SW 1271 (cell line): ENCODE measurements around the gene SPON2.

Experiments used
- DNase-seq, 2 experiments: peaks; one replicate each; lab custom pipeline; 2025; lab: John Stamatoyannopoulos, UW

SPON2 gene

GRCh38 chr4:1208970-1209704 lies 36.8 kb upstream of the SPON2 start:
- no peak for DNase-seq

GRCh38 chr4:1208266-1208961 lies 36.0 kb upstream of the SPON2 start:
- DNase-seq = no peak

DNA sequence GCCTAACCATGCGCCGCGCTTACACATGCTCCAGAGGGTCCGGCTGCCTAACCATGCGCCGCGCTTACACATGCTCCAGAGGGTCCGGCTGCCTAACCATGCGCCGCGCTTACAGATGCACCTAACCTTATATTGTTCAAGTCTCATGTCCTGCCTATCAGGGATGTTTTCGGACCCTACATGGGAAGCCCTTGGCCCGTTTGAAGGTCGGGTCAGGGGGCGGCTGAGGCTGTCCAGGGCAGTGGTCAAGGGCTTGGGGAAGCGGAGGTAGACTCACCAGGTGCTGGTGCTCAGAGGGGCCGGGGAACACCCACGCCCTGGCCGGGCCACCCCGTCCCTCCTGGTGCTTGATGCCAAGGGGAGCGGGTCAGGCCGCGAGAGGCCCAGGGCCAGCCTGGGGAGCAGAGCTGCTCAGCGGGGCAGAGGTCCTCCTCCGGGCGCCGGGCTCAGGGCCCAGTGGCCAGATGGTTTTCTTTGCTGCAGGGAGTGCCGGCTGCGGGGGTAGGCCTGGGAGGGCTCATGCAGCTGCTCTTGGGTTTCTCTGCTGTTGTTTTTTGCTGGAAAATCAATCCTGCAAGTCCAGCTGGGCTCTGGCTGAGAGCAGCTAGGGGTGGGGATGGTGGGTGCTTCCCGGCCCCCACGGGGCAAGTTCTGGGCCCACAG lies 35.4 kb upstream of the SPON2 start:
- DNase-seq = no peak

DNA sequence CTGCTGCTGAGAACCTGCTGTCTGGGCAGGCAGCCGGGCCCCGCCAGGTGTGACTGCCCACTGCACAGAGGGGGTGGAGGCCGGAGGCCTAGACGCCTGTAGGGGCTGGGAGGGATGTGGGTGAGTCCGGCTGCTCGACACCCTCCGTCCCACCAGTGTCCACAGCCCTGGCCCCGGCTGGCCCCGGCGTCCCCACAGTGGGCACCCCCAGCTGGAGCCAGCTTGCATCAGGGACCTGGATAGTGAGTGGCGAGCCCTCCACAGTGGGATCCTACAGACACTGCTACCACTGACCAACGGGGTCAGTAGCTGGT lies 34.7 kb upstream of the SPON2 start:
- no peak for DNase-seq

- DNase-seq = no peak
Measured at GRCh38 chr4:1206299-1207156, 34.1 kb upstream of the SPON2 start.

DNA sequence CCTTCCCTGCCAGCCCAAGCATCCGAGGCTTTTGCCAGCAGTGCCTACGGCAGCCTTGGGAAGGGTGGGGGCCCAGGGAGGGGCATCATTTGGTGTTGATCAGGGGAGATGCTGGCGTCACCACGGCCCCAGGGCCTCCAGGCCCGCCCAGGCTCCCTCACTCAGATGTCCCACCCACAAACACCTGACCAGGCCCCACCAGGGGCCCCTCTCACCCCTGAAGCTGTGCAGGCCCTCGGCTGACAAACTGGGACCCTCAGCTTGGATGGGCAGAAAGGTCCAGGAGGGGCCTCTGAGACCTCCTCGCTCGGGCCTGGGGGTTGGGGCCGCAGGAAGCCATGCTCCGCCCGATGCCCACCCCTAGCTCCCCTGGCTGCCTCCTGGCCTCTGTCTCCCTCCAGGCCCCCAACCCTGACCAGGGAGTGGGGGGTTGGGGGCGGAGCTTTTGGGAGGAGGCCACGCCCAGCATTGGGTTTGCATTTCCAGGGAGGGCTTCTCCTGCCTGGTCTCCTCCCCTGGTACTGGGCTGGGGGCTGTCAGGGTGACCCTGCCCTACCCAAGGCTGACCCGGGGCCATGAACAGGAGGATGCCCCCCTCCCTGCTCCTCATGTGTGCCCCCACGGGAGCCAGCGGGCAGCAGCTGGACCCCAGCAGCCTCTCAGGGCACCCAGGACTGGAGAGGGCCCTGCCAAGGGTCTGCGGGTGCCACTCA lies 33.4 kb upstream of the SPON2 start:
- DNase-seq = no peak

GRCh38 chr4:1204828-1205585 lies 32.6 kb upstream of the SPON2 start:
- no peak for DNase-seq

GRCh38 chr4:1204286-1204827 lies 32.0 kb upstream of the SPON2 start:
- no peak for DNase-seq

GRCh38 chr4:1203026-1203616 lies 30.7 kb upstream of the SPON2 start:
- no peak for DNase-seq

GRCh38 chr4:1202526-1203011 lies 30.2 kb upstream of the SPON2 start:
- no peak for DNase-seq

GRCh38 chr4:1201851-1202525 lies 29.6 kb upstream of the SPON2 start:
- no peak for DNase-seq

DNA sequence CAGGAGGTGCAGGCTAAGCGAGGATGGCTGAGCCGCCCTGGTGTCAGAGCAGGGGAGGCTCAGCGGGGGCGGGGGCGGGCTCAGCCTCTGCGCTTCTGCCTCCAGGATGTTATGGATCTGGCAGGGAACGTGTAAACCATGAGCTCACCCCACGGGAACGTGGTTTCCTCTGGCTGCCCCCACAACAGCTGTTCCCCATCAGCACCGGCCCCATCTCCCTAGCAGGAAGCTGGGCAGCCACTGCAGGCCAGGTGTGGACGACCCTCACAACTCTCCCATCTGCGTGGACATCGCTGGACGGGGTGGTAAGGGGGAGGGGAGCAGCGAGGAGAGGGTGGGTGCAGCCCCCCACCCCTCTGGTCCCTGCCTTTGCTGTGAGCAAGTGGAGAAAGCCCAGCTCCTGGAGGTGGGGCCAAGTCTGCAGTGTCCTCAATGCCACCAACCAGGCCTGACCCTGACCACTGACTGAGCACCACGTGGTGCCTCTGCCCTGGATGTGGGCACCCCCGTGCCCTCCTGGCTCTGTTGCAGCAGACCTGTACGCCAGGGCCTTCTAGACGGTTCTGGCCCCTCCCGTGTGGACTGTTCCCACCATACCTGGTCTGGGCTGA lies 28.1 kb upstream of the SPON2 start:
- no peak for DNase-seq

- no peak for DNase-seq
Measured at GRCh38 chr4:1199556-1200331, 27.4 kb upstream of the SPON2 start.

GRCh38 chr4:1198098-1198844 lies 25.9 kb upstream of the SPON2 start:
- DNase-seq = no peak

DNA sequence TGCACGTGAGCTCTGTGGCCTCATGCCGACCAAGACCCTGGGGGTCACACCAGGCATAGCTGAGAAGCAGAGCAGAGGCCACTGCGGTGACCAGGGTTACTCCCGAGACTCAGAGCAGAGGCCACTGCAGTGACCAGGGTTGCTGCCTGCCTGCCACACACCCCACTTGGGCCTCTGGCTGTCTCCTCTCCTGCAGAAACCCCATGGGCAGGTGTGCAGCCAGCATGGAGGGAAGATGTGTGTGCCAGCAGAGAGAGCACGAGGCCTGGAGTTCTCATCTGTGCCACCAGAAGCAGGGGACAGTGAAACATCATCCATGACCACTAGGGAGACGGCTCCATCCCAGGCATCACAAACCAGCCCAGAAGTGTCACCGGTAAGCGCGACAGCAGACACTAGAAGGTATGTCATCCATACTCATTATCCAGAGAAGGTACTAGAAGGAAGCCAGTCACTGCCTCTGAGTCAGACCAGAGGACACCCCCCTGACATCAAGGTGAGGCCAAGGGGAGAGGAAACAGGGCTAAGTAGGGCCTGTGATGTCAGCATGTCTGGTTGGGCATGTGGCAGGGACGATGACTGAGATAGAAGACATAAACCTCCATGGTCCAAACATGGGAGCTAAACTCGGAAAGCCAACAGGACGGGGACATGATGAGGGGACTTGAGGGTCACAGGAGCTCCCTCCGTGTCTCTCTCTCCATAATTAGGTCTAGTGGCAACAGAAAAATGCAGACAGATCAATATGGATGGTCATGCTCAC lies 24.2 kb upstream of the SPON2 start:
- DNase-seq = no peak

- DNase-seq = no peak
Measured at GRCh38 chr4:1195891-1196401, 23.6 kb upstream of the SPON2 start.
